Measurements from ENCODE around the gene CAMK4. TPM values are rescaled to one million over a fixed set of nuclear protein-coding genes. Genes with fewer than 3 reads are reported as not detected.

CAMK4 gene
- total and polyA plus RNA-seq, 2 donors: 30.7 to 107 TPM

GRCh38 chr5:111447822-111448221 lies 223.6 kb downstream of the CAMK4 start:
- no peak overlapping the region for H3K4me3 ChIP-seq (ENCODE audit: low read length in 2 of 2)
- 4% methylated on average over 2 of the region's 2 CpGs for WGBS
- H3K4me1 ChIP-seq (ENCODE audit: control insufficient read depth in 2 of 2, insufficient read depth in 2 of 2, low read length in 2 of 2): peaks cover 5 to 6% of the 10 kb centered on the region in 2 donors
- H3K27me3 ChIP-seq (ENCODE audit: control insufficient read depth in 2 of 2, insufficient read depth in 1 of 2, low read length in 1 of 2): no peaks in the 10 kb centered on the region
- H3K9me3 ChIP-seq (ENCODE audit: control insufficient read depth in 2 of 2, insufficient read depth in 1 of 2, low read length in 1 of 2): no peaks in the 10 kb centered on the region
- H3K27ac ChIP-seq (ENCODE audit: low read depth in 1 of 2, low read length in 1 of 2): no peak overlapping the region
- DNase-seq (ENCODE audit: low read depth in 6 of 9, low spot score in 9 of 9): peak in 4 of 9 donors; percentile 13 to 47 (median 18)
- peaks cover 17 to 67% of the 10 kb centered on the region in 2 donors for H3K36me3 ChIP-seq (ENCODE audit: control insufficient read depth in 2 of 2, insufficient read depth in 2 of 2, low read length in 1 of 2)

DNA sequence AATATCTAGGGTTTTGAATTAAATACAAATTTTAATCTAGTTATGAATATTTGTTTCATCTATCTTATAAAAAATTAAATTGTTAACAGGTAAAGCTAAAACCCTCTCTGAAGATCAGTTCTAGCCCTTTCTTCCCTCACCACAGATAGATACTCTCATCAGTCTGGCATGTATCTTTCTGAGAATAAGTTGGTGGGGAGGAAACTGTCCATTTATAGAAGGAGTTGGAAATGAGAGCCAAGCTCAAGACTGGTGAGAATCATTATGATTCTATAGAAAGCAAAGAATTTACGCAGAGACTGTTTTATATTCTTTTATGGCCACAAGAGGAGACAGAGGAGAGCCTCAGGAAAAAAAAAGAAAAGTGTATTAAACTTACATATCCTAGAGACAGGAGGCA lies 229.1 kb downstream of the CAMK4 start:
- peaks cover 17 to 61% of the 10 kb centered on the region in 2 donors for H3K36me3 ChIP-seq (ENCODE audit: control insufficient read depth in 2 of 2, insufficient read depth in 2 of 2, low read length in 1 of 2)
- H3K9me3 ChIP-seq (ENCODE audit: control insufficient read depth in 2 of 2, insufficient read depth in 1 of 2, low read length in 1 of 2): no peaks in the 10 kb centered on the region
- DNase-seq (ENCODE audit: low read depth in 6 of 9, low spot score in 9 of 9): no peak
- no peaks in the 10 kb centered on the region for H3K27me3 ChIP-seq (ENCODE audit: control insufficient read depth in 2 of 2, insufficient read depth in 1 of 2, low read length in 1 of 2)
- no peaks in the 10 kb centered on the region for H3K4me1 ChIP-seq (ENCODE audit: control insufficient read depth in 2 of 2, insufficient read depth in 2 of 2, low read length in 2 of 2)
- H3K4me3 ChIP-seq (ENCODE audit: low read length in 2 of 2): no peak overlapping the region
- 98% methylated on average over 1 of the region's 1 CpG for WGBS
- H3K27ac ChIP-seq (ENCODE audit: low read depth in 1 of 2, low read length in 1 of 2): no peak overlapping the region

DNA sequence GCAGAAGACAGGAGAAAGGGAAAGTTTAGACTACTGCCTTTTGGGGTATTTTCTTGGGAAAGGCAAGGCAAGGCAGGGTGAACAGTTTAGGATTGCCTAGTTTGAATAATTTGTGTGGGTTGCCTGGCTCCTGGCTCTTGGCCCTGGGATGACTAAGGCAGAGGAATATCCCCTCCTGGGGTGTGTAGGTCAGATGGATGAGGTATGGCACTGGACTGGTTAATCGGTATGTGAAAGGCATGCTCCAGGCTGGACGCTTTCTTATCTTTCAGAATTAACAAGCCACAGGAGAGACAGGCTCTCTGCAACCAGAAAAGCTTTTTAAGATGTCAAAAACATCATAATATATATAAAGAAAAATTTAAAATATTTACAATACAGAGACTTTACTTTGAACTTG lies 229.6 kb downstream of the CAMK4 start:
- 97% methylated on average over 2 of the region's 2 CpGs for WGBS

GRCh38 chr5:111454198-111454622 lies 230.0 kb downstream of the CAMK4 start:
- no peak overlapping the region for H3K4me3 ChIP-seq (ENCODE audit: low read length in 2 of 2)
- no peak overlapping the region for H3K27ac ChIP-seq (ENCODE audit: low read depth in 1 of 2, low read length in 1 of 2)
- no peak for DNase-seq (ENCODE audit: low read depth in 6 of 9, low spot score in 9 of 9)
- no peaks in the 10 kb centered on the region for H3K27me3 ChIP-seq (ENCODE audit: control insufficient read depth in 2 of 2, insufficient read depth in 1 of 2, low read length in 1 of 2)
- 87% methylated on average over 3 of the region's 3 CpGs for WGBS
- H3K36me3 ChIP-seq (ENCODE audit: control insufficient read depth in 2 of 2, insufficient read depth in 2 of 2, low read length in 1 of 2): peaks cover 16 to 54% of the 10 kb centered on the region in 2 donors
- no peaks in the 10 kb centered on the region for H3K9me3 ChIP-seq (ENCODE audit: control insufficient read depth in 2 of 2, insufficient read depth in 1 of 2, low read length in 1 of 2)
- H3K4me1 ChIP-seq (ENCODE audit: control insufficient read depth in 2 of 2, insufficient read depth in 2 of 2, low read length in 2 of 2): no peaks in the 10 kb centered on the region

More for the DNA sequence above, 229.6 kb downstream of the CAMK4 start:
- Histone ChIP-seq H3K4me1 (ENCODE audit: control insufficient read depth in 2 of 2, insufficient read depth in 2 of 2, low read length in 2 of 2) (no peaks in the 10 kb centered on the region), H3K36me3 (ENCODE audit: control insufficient read depth in 2 of 2, insufficient read depth in 2 of 2, low read length in 1 of 2) (peaks cover 17 to 58% of the 10 kb centered on the region in 2 donors), H3K27ac (ENCODE audit: low read depth in 1 of 2, low read length in 1 of 2) (no peak overlapping the region), H3K9me3 (ENCODE audit: control insufficient read depth in 2 of 2, insufficient read depth in 1 of 2, low read length in 1 of 2) (no peaks in the 10 kb centered on the region), H3K4me3 (ENCODE audit: low read length in 2 of 2) (no peak overlapping the region), H3K27me3 (ENCODE audit: control insufficient read depth in 2 of 2, insufficient read depth in 1 of 2, low read length in 1 of 2) (no peaks in the 10 kb centered on the region)
- DNase-seq (ENCODE audit: low read depth in 6 of 9, low spot score in 9 of 9): no peak

GRCh38 chr5:111454776-111455175 lies 230.6 kb downstream of the CAMK4 start:
- no peak for DNase-seq (ENCODE audit: low read depth in 6 of 9, low spot score in 9 of 9)
- no peak overlapping the region for H3K4me3 ChIP-seq (ENCODE audit: low read length in 2 of 2)
- WGBS: 95% methylated on average over 2 of the region's 2 CpGs
- H3K27ac ChIP-seq (ENCODE audit: low read depth in 1 of 2, low read length in 1 of 2): no peak overlapping the region
- H3K27me3 ChIP-seq (ENCODE audit: control insufficient read depth in 2 of 2, insufficient read depth in 1 of 2, low read length in 1 of 2): no peaks in the 10 kb centered on the region
- H3K36me3 ChIP-seq (ENCODE audit: control insufficient read depth in 2 of 2, insufficient read depth in 2 of 2, low read length in 1 of 2): peaks cover 11 to 48% of the 10 kb centered on the region in 2 donors
- H3K4me1 ChIP-seq (ENCODE audit: control insufficient read depth in 2 of 2, insufficient read depth in 2 of 2, low read length in 2 of 2): no peaks in the 10 kb centered on the region
- H3K9me3 ChIP-seq (ENCODE audit: control insufficient read depth in 2 of 2, insufficient read depth in 1 of 2, low read length in 1 of 2): no peaks in the 10 kb centered on the region

GRCh38 chr5:111461255-111461671 lies 237.1 kb downstream of the CAMK4 start:
- Histone ChIP-seq H3K4me1 (ENCODE audit: control insufficient read depth in 2 of 2, insufficient read depth in 2 of 2, low read length in 2 of 2) (no peaks in the 10 kb centered on the region), H3K9me3 (ENCODE audit: control insufficient read depth in 2 of 2, insufficient read depth in 1 of 2, low read length in 1 of 2) (peaks cover 0 to 1% of the 10 kb centered on the region in 2 donors), H3K4me3 (ENCODE audit: low read length in 2 of 2) (no peak overlapping the region), H3K27me3 (ENCODE audit: control insufficient read depth in 2 of 2, insufficient read depth in 1 of 2, low read length in 1 of 2) (no peaks in the 10 kb centered on the region), H3K36me3 (ENCODE audit: control insufficient read depth in 2 of 2, insufficient read depth in 2 of 2, low read length in 1 of 2) (peaks cover 13 to 28% of the 10 kb centered on the region in 2 donors), H3K27ac (ENCODE audit: low read depth in 1 of 2, low read length in 1 of 2) (no peak overlapping the region)
- peak in 5 of 9 donors; percentile 5 to 41 (median 20) for DNase-seq (ENCODE audit: low read depth in 6 of 9, low spot score in 9 of 9)
- 71% methylated on average over 3 of the region's 3 CpGs for WGBS

DNA sequence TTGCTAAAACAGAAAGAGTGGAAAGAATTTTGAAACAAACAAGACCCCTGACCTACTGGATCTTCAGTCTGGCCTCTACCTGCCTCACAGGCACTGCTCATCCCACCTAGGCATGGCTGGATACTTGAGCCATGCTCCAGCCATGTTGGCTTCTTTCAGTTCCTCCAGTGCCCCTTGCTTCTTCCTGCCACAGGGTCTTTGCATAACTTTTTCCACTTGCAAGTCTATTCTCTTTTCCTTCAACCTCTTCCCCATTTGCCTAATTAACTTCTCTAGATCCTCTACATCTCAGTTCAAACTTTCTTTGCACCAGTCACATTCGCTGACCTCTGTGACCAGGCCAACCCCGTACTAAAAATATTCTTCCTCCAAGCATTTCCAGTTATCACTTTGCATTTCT lies 237.8 kb downstream of the CAMK4 start:
- Histone ChIP-seq H3K27me3 (ENCODE audit: control insufficient read depth in 2 of 2, insufficient read depth in 1 of 2, low read length in 1 of 2) (no peaks in the 10 kb centered on the region), H3K4me1 (ENCODE audit: control insufficient read depth in 2 of 2, insufficient read depth in 2 of 2, low read length in 2 of 2) (no peaks in the 10 kb centered on the region), H3K27ac (ENCODE audit: low read depth in 1 of 2, low read length in 1 of 2) (no peak overlapping the region), H3K36me3 (ENCODE audit: control insufficient read depth in 2 of 2, insufficient read depth in 2 of 2, low read length in 1 of 2) (peaks cover 13 to 25% of the 10 kb centered on the region in 2 donors), H3K4me3 (ENCODE audit: low read length in 2 of 2) (no peak overlapping the region), H3K9me3 (ENCODE audit: control insufficient read depth in 2 of 2, insufficient read depth in 1 of 2, low read length in 1 of 2) (peaks cover 0 to 1% of the 10 kb centered on the region in 2 donors)
- WGBS: 96% methylated on average over 2 of the region's 2 CpGs
- DNase-seq (ENCODE audit: low read depth in 6 of 9, low spot score in 9 of 9): no peak

- no peaks in the 10 kb centered on the region for H3K4me1 ChIP-seq (ENCODE audit: control insufficient read depth in 2 of 2, insufficient read depth in 2 of 2, low read length in 2 of 2)
- H3K36me3 ChIP-seq (ENCODE audit: control insufficient read depth in 2 of 2, insufficient read depth in 2 of 2, low read length in 1 of 2): peaks cover 10 to 21% of the 10 kb centered on the region in 2 donors
- H3K27me3 ChIP-seq (ENCODE audit: control insufficient read depth in 2 of 2, insufficient read depth in 1 of 2, low read length in 1 of 2): no peaks in the 10 kb centered on the region
- no peak for DNase-seq (ENCODE audit: low read depth in 6 of 9, low spot score in 9 of 9)
- no peak overlapping the region for H3K4me3 ChIP-seq (ENCODE audit: low read length in 2 of 2)
- H3K27ac ChIP-seq (ENCODE audit: low read depth in 1 of 2, low read length in 1 of 2): no peak overlapping the region
- H3K9me3 ChIP-seq (ENCODE audit: control insufficient read depth in 2 of 2, insufficient read depth in 1 of 2, low read length in 1 of 2): peaks cover 0 to 1% of the 10 kb centered on the region in 2 donors
These were observed 239.1 kb downstream of the CAMK4 start for GRCh38 chr5:111463311-111463710.

DNA sequence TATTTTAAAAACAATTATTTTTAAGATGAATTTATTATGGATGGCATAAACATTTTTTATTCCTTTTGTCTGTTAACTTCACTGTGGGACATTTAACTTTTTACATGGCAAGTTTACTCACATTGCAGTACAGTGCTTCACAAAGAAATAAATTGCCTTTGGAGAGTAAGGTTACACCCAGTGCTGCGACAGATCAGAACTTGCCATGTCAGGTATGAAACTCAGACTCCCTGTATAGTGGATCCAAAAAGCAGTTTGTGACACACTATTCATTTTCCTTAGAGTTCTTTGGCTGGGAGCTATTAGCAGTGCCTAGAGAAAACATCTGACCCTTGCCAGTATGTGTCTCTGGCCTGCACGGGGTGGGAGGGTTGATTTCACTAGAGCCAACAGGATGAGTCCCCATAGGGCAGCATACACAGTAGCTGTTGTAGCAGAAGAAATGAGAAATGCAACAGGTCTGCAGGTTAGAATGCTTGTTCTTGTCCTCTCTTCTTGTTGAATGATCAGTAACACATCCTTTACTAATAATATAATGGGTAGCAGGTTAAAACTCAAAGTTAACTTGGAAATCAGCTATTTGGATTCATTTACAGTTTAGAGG lies 245.2 kb downstream of the CAMK4 start:
- Histone ChIP-seq H3K36me3 (ENCODE audit: control insufficient read depth in 2 of 2, insufficient read depth in 2 of 2, low read length in 1 of 2) (peaks cover 15 to 23% of the 10 kb centered on the region in 2 donors), H3K4me3 (ENCODE audit: low read length in 2 of 2) (no peak overlapping the region), H3K9me3 (ENCODE audit: control insufficient read depth in 2 of 2, insufficient read depth in 1 of 2, low read length in 1 of 2) (peaks cover 0 to 1% of the 10 kb centered on the region in 2 donors), H3K27ac (ENCODE audit: low read depth in 1 of 2, low read length in 1 of 2) (no peak overlapping the region), H3K27me3 (ENCODE audit: control insufficient read depth in 2 of 2, insufficient read depth in 1 of 2, low read length in 1 of 2) (no peaks in the 10 kb centered on the region), H3K4me1 (ENCODE audit: control insufficient read depth in 2 of 2, insufficient read depth in 2 of 2, low read length in 2 of 2) (peaks cover 0 to 2% of the 10 kb centered on the region in 2 donors)
- DNase-seq (ENCODE audit: low read depth in 6 of 9, low spot score in 9 of 9): no peak
- 95% methylated on average over 2 of the region's 2 CpGs for WGBS
